ENCODE measurements around the gene OR2T29. TPM values are rescaled to one million over a fixed set of nuclear protein-coding genes. Genes with fewer than 3 reads are reported as not detected.
"Not testable (repeated sequence)": the region's sequence is repeated elsewhere in the genome, so short reads cannot be mapped to it uniquely, and the experiment has no call there.

OR2T29 gene
- total RNA-seq, 4 donors from 2014 or later, result not detected

DNA sequence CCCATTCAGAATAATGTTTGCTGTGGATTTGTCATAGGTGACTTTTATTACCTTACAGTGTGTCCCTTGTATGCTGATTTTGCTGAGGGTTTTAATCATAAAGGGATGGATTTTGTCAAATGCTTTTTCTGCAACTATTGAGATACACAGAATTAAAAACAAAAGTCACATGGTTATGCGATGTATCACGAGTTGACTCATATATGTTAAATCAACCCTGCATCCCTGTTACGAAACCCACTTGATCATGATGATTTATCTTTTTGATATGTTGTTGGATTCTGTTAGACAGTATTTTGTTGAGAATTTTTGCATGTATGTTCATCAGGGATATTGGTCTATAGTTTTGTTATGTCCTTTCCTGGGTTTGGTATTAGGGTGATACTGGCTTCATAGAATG lies 22.7 kb upstream of the OR2T29 start:
- 81 to 82% methylated on average over 3 of the region's 3 CpGs for WGBS, 2 donors
- TF ChIP-seq POLR2A (IDR thresholded peaks at IDR 0.05) (no peak), EP300 (IDR thresholded peaks at IDR 0.05) (no peak)
- TF ChIP-seq, protein P1, sequence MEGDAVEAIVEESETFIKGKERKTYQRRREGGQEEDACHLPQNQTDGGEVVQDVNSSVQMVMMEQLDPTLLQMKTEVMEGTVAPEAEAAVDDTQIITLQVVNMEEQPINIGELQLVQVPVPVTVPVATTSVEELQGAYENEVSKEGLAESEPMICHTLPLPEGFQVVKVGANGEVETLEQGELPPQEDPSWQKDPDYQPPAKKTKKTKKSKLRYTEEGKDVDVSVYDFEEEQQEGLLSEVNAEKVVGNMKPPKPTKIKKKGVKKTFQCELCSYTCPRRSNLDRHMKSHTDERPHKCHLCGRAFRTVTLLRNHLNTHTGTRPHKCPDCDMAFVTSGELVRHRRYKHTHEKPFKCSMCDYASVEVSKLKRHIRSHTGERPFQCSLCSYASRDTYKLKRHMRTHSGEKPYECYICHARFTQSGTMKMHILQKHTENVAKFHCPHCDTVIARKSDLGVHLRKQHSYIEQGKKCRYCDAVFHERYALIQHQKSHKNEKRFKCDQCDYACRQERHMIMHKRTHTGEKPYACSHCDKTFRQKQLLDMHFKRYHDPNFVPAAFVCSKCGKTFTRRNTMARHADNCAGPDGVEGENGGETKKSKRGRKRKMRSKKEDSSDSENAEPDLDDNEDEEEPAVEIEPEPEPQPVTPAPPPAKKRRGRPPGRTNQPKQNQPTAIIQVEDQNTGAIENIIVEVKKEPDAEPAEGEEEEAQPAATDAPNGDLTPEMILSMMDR (IDR thresholded peaks at IDR 0.05), result no peak
- Histone ChIP-seq H3K4me1 (no peaks in the 10 kb centered on the region), H3K27me3 (no peaks in the 10 kb centered on the region), H3K9me3 (no peaks in the 10 kb centered on the region), H3K4me3 (no peak overlapping the region), H3K27ac (no peak overlapping the region), H3K36me3 (no peaks in the 10 kb centered on the region)
- DNase-seq (ENCODE audit: low spot score in 2 of 2), result no peak

DNA sequence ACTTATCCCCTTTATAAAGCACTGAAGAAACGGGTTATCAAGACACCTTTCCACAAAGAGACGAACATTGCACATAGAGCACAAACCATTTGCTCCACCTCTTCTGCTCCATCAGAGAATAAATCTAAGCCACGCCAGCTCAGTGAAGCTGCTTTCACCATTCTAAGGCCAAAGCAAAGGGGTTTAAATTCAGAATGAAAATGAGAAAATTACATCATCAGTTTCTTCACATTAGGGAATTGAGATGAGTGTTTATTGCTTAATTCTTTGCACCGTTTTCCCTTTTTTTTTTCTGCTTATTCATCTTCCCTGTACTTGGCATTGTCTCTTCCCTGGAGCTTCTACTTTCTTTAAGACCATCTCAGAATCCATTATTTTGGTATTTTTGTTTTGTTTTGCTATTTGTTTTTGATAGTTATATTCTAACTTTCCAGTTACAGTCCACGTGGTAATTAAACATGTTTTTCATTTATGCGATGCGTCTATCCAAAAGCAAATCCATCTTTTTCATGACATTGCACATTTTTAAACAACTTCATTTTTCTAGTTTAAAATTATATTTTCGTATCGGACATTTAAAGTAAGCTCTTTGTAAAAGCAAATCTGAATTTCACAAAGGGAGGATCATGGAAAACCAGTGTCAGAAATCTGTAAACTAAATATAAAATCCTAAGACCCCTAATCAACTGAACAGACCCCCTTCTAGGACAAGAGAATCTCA lies 13.8 kb upstream of the OR2T29 start:
- Histone ChIP-seq H3K36me3 (no peaks in the 10 kb centered on the region), H3K27me3 (no peaks in the 10 kb centered on the region), H3K27ac (no peak overlapping the region), H3K4me1 (no peaks in the 10 kb centered on the region), H3K4me3 (no peak overlapping the region), H3K9me3 (no peaks in the 10 kb centered on the region)
- TF ChIP-seq POLR2A (IDR thresholded peaks at IDR 0.05) (no peak), EP300 (IDR thresholded peaks at IDR 0.05) (no peak)
- TF ChIP-seq, protein P1 (IDR thresholded peaks at IDR 0.05), result no peak
- no peak for DNase-seq (ENCODE audit: low spot score in 2 of 2)
- WGBS, 2 donors, result 72 to 80% methylated on average over 9 of the region's 9 CpGs

DNA sequence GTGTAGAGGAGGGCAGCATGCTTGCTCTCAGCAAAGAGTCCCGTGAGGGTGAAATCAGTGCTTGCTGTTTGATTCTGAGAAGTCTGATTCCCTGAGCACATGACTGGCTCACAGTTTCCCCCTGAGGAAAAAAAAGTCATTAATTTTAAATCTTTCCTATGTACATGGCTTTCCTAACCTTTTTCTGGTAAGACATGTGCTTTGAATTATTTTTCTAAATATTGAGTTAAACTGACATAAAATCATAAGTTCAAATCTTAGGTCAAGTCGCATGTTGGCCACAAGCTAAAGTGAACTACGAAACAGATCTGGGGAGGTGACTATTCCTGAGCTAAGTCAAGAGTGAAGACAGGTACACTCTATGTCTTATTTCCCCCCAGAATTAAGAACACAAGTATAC lies 12.1 kb upstream of the OR2T29 start, which contains the start of gene OR2T34:
Gene OR2T34, minus strand, starts transcription at position 101 of the 400 bp plus-strand sequence. Its CDS starts 0 bp downstream, at position 101.
- not testable (repeated sequence) for H3K4me3 ChIP-seq; H3K36me3 ChIP-seq; H3K27me3 ChIP-seq; DNase-seq (ENCODE audit: low spot score in 2 of 2); H3K4me1 ChIP-seq; H3K9me3 ChIP-seq; H3K27ac ChIP-seq
- 82 to 94% methylated on average over 3 of the region's 3 CpGs for WGBS, 2 donors

DNA sequence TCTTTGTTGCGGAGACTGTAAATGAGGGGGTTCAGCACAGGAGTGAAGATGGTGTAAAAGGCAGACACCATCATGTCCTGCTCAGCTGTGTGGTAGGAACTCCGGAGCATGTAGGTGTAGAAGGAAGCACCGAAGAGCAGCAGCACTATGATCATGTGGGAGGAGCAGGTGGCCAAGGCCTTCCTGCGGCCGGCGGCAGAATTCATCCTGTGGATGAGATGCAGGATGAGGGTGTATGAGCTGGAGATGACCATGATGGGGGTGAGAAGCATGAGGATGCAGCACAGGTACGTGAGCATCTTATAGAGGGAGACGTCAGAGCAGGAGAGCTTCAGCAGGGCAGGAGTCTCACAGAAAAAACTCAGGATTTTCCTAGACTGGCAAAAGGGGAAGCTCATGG lies 11.3 kb upstream of the OR2T29 start:
- WGBS, 2 donors, result 78 to 91% methylated on average over 2 to 6 of the region's 8 CpGs
- H3K4me3 ChIP-seq; H3K4me1 ChIP-seq; DNase-seq (ENCODE audit: low spot score in 2 of 2); H3K27ac ChIP-seq; H3K9me3 ChIP-seq; H3K27me3 ChIP-seq; H3K36me3 ChIP-seq: not testable (repeated sequence)

DNA sequence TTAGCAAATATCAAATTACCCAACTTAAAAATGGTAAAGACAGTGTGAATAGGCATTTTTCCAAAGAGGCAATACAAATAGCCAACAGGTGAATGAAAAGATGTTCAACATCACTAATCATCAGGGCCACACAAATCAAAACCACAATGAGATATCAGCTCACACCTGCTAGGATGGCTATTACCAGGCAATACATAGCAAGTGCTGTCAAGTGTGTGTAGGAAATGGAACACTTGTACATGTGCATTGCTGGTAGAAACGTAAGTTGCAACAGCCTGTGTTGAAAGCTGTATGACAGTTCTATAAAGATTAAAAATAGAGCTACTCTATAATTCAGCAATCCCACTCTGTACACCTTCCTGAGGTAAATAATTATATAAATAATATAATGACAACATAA lies 9.5 kb upstream of the OR2T29 start:
- not testable (repeated sequence) for H3K9me3 ChIP-seq; H3K27ac ChIP-seq; H3K27me3 ChIP-seq; H3K36me3 ChIP-seq; DNase-seq (ENCODE audit: low spot score in 2 of 2); H3K4me3 ChIP-seq; H3K4me1 ChIP-seq
- no CpG with 5 or more reads among the region's 1 CpG for WGBS, 2 donors

DNA sequence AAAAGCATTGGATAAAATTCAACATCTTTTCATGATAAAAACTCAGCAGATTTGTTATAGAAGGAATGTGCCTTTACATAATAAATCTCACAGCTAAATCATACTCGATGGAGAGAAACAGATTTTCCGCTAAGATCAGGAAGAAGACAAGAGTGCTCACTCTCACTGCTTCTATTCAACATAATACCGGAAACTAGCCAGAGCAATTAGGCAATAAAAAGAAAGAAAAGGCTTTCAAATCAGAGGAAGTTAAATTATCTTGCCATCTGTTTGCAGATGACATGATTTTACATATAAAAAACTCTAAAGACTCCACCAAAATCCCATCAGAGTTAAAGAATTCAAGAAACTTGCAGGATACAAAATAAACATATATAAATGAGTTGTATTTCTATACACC lies 8.2 kb upstream of the OR2T29 start:
- H3K4me1 ChIP-seq; H3K27ac ChIP-seq; H3K9me3 ChIP-seq; H3K36me3 ChIP-seq; DNase-seq (ENCODE audit: low spot score in 2 of 2); H3K4me3 ChIP-seq; H3K27me3 ChIP-seq: not testable (repeated sequence)
- WGBS, 2 donors, result 48 to 60% methylated on average over 3 of the region's 3 CpGs

DNA sequence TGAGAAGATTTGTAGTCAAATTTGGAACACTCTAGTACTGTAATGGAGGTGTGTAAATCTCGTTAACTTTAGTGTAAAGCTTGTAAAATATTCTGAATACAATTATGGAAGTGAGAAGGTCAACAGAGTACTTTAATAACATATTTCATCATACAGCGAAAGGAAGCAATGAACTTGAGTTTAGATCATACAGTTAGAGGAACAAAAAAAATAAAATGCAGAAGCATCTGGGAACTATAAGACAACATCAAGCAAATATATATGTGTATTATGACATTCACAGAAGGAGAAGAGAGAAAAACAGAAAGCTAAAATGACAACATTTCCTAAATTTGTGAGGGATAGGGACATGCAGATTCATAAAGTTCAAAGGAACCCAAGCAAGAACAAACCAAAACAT lies 6.5 kb upstream of the OR2T29 start:
- H3K27ac ChIP-seq; DNase-seq (ENCODE audit: low spot score in 2 of 2): not testable (repeated sequence)

DNA sequence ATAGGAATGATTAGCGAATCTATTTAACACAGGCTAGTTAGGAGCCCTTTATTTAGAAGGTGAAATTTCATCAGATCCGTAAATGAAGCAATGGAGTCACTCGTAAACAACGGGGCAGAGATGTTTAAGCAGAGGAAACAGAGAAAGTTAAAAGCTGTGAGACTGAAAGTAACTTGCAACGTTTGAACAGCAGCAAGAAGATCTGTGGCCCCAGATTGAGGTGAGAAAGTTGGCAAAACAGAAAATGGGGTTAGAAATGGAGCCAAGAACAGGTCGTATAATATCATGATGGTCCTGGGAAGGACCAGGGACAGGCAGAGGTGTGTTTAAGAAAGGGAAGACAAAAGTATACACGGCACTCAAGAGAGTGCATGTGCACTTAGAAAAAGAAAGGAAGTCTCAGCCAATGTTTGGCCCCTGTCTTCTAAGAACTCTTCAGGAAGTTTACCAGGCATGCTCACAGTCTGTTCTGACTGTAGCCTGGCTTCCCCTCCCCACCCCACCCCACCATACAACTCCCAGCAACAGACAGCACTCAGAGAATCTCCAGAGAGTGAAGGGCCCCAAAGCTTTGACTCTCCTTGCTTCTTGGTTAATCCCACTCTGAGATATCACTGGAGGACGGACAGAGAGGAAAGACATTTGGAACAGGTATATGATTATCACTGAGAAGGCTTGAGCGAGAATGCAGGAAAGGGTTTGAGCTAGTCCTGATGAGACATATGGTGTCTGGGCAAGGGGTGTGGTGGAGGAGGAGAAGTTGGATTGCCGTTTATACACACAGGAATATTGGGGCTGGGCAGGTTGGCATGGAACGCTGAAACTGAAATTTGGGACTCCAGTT lies 3.2 kb upstream of the OR2T29 start:
- WGBS, 2 donors, result 74% methylated on average over 11 of the region's 11 CpGs
- not testable (repeated sequence) for H3K4me1 ChIP-seq; DNase-seq (ENCODE audit: low spot score in 2 of 2); H3K36me3 ChIP-seq; H3K9me3 ChIP-seq; H3K4me3 ChIP-seq; H3K27ac ChIP-seq; H3K27me3 ChIP-seq

More for the DNA sequence above, 6.5 kb upstream of the OR2T29 start:
- H3K4me3 ChIP-seq, H3K9me3 ChIP-seq, H3K27me3 ChIP-seq, H3K36me3 ChIP-seq, H3K4me1 ChIP-seq: not testable (repeated sequence)
- 22 to 27% methylated on average over 2 of the region's 2 CpGs for WGBS, 2 donors

DNA sequence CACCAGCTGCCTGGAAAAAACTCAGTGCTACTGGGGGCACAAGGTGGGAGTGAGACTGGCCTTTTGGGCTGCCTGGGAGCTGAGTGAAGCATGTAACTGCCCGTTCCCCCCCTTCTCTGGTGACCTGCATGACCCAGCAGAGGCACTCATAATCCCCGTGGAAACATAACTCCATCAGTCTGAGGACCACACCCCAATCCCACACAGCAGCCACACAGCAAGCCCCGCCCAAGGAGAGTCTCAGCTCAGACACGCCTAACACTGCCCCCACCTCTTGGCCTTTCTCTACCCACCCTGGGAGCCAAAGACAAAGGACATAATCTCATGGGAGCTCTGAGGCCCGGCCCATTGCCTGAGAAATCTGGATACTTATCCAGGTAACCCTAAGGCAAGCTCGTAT lies 11.5 kb downstream of the OR2T29 start:
- H3K27me3 ChIP-seq; H3K4me1 ChIP-seq; H3K36me3 ChIP-seq; DNase-seq (ENCODE audit: low spot score in 2 of 2); H3K27ac ChIP-seq; H3K9me3 ChIP-seq; H3K4me3 ChIP-seq: not testable (repeated sequence)
- no CpG with 5 or more reads among the region's 6 CpGs for WGBS, 2 donors

DNA sequence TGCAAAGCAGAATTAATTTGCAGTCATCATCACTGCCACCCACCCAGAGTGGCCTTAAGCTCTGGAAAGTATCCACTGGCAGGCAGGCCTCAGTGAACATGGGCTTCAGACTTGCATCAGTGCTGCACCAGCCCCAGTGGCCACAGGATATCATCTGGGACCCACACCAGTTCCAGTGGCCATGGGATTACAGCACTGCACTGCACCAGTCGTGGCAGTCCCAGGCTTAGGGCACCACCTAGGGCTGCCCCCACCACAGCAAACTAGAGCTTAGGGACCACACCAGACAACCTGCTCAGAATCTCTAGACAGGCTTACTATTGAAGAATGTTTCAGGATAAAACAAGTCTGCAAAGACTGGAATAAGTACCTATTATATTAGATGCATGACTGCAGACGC lies 15.2 kb downstream of the OR2T29 start:
- not testable (repeated sequence) for DNase-seq (ENCODE audit: low spot score in 2 of 2); H3K27me3 ChIP-seq; H3K4me1 ChIP-seq; H3K4me3 ChIP-seq; H3K36me3 ChIP-seq; H3K27ac ChIP-seq; H3K9me3 ChIP-seq
- no CpG with 5 or more reads among the region's 2 CpGs for WGBS, 2 donors

DNA sequence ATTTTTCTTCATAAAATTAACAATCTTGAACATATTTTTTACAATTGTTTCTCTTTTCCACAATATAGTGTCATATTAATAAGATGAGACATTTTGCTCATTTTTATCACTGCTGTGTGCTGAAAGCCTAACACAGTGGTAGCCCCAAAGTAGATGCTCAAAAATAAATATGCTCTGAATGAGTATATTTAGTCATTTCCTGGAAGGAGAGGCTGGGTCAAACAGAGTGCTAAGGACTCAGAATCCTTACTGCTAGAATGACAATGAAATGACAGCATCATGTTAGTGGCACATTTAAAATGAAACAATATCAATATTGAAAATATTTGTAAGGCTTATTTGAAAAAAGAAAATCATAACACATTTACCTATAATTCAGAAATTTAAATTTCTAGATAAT lies 25.1 kb downstream of the OR2T29 start:
- H3K27me3 ChIP-seq; H3K9me3 ChIP-seq; DNase-seq (ENCODE audit: low spot score in 2 of 2); H3K4me3 ChIP-seq; H3K4me1 ChIP-seq; H3K36me3 ChIP-seq; H3K27ac ChIP-seq: not testable (repeated sequence)

Measured in tibial nerve (tissue), 4 donors.